ENCODE data around the gene NSG2. TPM values are rescaled to one million over a fixed set of nuclear protein-coding genes. Genes with fewer than 3 reads are reported as not detected.
"Not testable (repeated sequence)": the region's sequence is repeated elsewhere in the genome, so short reads cannot be mapped to it uniquely, and the experiment has no call there.

NSG2 gene
- total RNA-seq, 2 experiments from 2014 or later: not detected

- ChIA-PET POLR2A (no interaction called here), CTCF (no interaction called here)
These were observed 100.3 kb downstream of the NSG2 start for GRCh38 chr5:174145821-174146220.

DNA sequence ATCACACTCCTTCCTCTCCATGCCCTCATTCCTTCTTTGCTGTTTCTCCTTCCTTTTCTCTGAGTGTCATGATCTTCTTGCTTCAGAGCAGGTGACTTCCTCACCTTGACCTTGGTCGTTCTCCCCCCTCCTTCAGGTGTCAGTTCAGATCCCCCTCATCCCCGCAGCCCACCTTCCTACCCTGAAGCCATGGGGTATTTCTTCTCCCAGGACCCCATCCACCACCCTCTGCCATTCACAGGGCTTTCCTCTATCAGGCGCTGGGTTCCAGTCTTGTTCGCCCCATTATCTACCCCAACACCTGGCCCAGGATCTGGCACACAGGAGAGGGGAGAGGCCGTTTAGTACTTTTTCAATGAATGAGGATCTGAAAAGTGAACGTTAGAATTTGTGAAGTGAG is 101.0 kb downstream of the NSG2 start:
- CTCF ChIA-PET: no interaction called here
- POLR2A ChIA-PET: no interaction called here

DNA sequence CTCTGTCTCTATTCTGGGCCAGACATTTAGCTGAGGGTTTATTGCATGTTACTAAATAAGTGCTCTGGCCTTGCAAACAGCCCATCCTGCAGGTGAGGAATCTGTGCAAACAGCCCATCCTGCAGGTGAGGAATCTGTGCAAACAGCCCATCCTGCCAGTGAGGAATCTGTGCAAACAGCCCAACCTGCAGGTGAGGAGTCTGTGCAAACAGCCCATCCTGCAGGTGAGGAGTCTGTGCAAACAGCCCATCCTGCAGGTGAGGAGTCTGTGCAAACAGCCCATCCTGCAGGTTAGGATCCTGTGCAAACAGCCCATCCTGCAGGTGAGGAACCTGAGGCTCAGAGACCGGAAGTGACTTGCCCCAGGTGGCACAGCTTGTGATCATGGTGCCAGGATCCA is 101.5 kb downstream of the NSG2 start:
- POLR2A ChIA-PET, CTCF ChIA-PET: not testable (repeated sequence)

DNA sequence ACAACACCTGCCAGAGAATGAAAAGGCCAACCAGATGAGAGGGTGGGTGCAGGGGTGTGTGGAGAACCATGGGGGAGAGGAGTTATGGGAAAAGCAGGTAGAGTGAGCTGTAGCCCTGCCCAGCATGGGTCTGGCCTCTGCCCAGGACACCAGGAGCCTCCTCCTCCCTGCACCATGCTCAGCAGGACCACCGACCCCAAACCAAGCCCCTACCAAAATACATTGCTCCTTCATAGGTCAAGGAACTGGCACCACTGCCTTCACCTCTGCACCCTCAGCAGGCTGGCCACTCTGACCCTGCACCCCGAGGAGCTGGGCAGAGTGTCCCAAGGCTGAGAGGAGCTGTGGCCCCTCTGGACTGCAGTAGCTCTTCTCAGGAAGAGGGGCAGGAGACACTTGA is 102.0 kb downstream of the NSG2 start:
- CTCF ChIA-PET: no interaction called here
- POLR2A ChIA-PET: no interaction called here

DNA sequence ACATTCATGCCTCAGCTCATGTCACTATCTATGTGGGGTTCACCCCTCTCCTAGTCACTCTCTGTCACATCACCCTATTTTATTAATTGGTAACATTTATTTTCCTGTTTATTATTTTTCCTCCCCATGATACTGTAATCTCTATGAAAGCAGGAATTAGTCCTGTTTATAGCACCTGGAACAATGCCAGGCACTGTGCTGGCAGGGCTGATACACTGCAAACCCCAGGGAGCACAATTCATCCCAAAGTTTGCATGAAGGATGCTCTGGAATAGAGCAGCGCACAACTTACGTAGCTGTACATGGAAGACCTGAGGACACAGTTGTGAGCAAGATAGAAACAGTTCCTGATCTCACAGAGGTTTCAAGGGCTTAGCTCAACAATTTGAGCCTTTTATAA is 103.2 kb downstream of the NSG2 start:
- POLR2A ChIA-PET: no interaction called here
- CTCF ChIA-PET: no interaction called here

DNA sequence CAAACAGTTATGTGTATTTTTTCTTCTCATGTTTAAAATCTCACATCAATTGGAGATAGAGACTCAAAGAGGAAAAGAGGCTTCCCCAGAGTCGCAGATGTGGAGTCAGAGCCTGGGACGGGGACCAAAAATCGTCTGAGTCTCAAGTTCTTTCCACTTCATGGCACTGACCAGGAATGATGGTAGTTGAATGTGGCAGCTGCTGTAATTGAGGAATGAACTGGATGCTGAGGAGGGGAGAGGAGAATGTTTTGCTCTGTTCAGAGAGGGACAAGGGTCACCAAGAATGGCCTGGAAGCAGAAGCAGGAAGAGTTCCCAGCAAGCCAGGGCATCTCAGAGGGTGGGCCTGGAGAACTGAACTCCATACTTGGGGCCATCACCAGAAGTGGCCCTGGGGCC is 103.9 kb downstream of the NSG2 start:
- CTCF ChIA-PET: no interaction called here
- POLR2A ChIA-PET: no interaction called here

- ChIA-PET CTCF (no interaction called here), POLR2A (no interaction called here)
These were observed 104.5 kb downstream of the NSG2 start for GRCh38 chr5:174149989-174150388.

DNA sequence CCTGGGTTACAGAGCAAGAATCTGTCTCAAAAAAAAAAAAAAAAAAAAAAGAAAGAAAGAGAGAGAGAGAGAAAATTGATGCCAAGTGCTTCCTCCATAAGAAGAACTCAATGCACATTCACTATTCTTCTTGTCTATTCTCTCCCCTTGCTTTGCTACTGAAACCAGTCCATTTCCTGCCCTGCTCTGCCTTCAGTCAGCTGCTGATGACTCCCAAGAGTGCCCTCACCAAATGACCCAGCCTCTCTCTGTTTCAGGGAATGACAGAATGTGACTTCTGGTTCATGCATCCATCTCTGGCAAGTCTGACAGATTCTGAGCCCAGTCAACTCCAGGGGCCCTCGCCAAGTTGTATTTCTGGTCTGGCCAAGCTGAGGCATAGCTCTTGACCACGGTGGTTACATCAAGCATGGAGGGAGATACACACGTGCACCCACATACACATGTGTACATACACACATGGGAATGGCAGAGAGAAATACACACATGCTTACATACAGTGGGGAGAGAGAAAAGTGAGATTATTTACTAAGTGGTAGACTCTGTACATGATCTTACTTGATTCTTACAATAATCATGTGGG is 106.2 kb downstream of the NSG2 start:
- ChIA-PET CTCF (no interaction called here), POLR2A (no interaction called here)

DNA sequence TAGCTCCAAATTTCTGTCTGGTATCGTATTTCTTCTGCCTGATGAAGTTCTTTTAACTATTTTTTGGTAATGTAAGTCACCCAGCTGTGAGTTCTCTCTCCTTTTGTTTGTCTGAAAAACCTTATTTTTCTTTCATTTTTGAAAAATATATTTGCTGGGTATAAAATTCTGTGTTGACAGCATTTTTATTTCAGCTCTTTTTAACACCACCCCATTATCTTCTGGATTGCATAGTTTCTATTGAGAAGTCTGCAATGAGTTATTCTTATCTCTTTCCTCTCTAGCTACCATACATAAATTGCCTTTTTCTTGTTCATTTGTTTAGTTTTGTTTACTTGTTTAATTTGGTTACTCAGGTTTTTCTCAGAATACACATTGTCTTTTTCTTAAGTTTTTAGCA is 109.1 kb downstream of the NSG2 start:
- POLR2A ChIA-PET: no interaction called here
- CTCF ChIA-PET: no interaction called here

DNA sequence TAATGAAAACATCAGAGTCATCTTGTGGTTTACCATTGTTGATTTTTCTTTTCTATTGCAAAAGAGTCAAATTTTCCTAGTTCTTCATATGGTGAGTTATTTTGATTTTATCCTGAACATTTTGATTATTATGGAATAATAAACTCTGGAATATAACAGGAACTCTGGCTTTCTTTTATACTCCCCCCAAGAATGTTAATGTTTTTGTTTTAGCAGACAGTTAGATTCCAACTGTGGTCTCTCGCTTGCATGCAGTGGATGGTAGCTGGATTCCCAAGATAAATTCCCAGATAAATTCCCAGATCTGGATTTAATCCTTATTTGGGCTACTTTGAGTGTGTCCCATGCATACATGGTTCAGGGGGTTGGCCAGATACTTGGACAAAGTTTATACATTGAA is 109.8 kb downstream of the NSG2 start:
- POLR2A ChIA-PET: no interaction called here
- CTCF ChIA-PET: no interaction called here

- ChIA-PET POLR2A (no interaction called here), CTCF (no interaction called here)
These were observed 110.2 kb downstream of the NSG2 start for GRCh38 chr5:174155706-174156105.

DNA sequence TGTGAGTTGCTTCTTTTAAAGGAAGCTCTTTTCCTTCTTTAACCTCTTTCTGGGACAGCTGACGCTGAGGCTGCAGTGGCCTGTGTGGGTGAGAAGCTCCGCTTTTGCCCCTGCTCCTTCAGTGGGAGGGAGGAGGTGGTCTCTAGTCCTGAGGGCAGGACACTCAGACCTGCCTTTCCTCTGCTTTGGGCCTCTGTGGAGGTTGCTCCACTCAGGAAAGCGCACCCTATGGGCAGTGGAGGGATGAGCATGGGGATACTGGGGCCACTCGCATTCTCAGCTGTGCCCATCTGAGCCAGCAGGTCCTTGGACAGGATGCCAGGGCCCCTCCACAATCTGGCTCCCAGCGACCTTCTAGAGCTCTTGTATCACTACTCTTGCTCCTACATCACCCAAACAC is 111.5 kb downstream of the NSG2 start:
- ChIA-PET POLR2A (no interaction called here), CTCF (no interaction called here)

Other genes with a start within 250 kb of the NSG2 start
- 10 to 100 TPM; 12.2 to 12.3 TPM for gene CPEB4, start 157.4 kb upstream of the NSG2 start, total RNA-seq
- not detected for gene C5orf47, start 56.5 kb upstream of the NSG2 start, total RNA-seq

Data from activated CD8-positive, alpha-beta memory T cell treated with anti-CD3 and anti-CD28 coated beads for 36 hours (primary cell).